ENCODE results near the gene SDCBP2. TPM values are rescaled to one million over a fixed set of nuclear protein-coding genes. Genes with fewer than 3 reads are reported as not detected.

SDCBP2 gene
- total and polyA plus RNA-seq, 10 of the 15 experiments (the other 5 are each of a cell fraction or from before 2014, with no cell fraction given), result 0.16 to 2.4 (median 1.1) TPM; not detected in 1

- 70% methylated on average over 16 of the region's 16 CpGs for WGBS (ENCODE audit: insufficient coverage, insufficient replicate concordance, low lambda C conversion rate, missing lambda C conversion rate)
- Histone ChIP-seq H3K36me3 (ENCODE audit: control insufficient read depth in 2 of 2, insufficient read depth in 2 of 2, low read length in 1 of 2) (no peaks in the 10 kb centered on the region), H3K79me2 (ENCODE audit: control insufficient read depth, insufficient read depth, low read length) (no peaks in the 10 kb centered on the region), H3K4me2 (ENCODE audit: control insufficient read depth, insufficient read depth) (no peak overlapping the region), H3K4me1 (ENCODE audit: control insufficient read depth, insufficient read depth, low read length) (peaks cover 4% of the 10 kb centered on the region; the same call in 1 of the 2 replicates), H3K9me3 (replicated peaks; ENCODE audit: control insufficient read depth, insufficient read depth, low read length) (no peaks in the 10 kb centered on the region), H3K9ac (ENCODE audit: control insufficient read depth, insufficient read depth, low read length) (no peak overlapping the region), H2AFZ (ENCODE audit: control insufficient read depth, low read depth, low read length) (no peak overlapping the region), H3K27ac (ENCODE audit: control insufficient read depth, insufficient read depth) (no peak overlapping the region), H3K27me3 (replicated peaks in 1 of 2; ENCODE audit: control insufficient read depth in 2 of 2, insufficient read depth in 2 of 2, low read length in 1 of 2) (no peaks in the 10 kb centered on the region), H3K4me3 (no peak overlapping the region), H4K20me1 (ENCODE audit: control insufficient read depth, insufficient read depth) (no peaks in the 10 kb centered on the region)
- BruUV-seq (replicated peaks), result no TSS peak
- DNase-seq (ENCODE audit: low read depth, low spot score) (no peak), ATAC-seq (no peak), FAIRE-seq (no peak)
- ChIA-PET SMC1A (ENCODE audit: uncharacterized antibody, unreplicated experiment) (interaction anchor here (0.5 to 1.9 kb wide), 8 partner anchors 12 to 220 kb away, joined by 3 to 13 read pairs (median 4); no protein-coding TSS in a partner anchor), RAD21 (ENCODE audit: unreplicated experiment) (interaction anchor here (1.0 to 2.5 kb wide), 4 partner anchors 79 to 154 kb away, joined by 4 to 14 read pairs (median 8); partner anchors contain the start of gene NSFL1C), POLR2A (no interaction called here), CTCF (interaction anchor here (0.6 to 2.7 kb wide), 12 partner anchors 9 to 196 kb away, joined by 3 to 55 read pairs (median 4); partner anchors contain the start of gene SDCBP2)
- in situ Hi-C loops (cut with MboI) (loop anchor here (5.0 kb wide), 1 partner anchor 124 kb away; no protein-coding TSS in a partner anchor), intact Hi-C loops (cut with micrococcal nuclease; ENCODE audit: unreplicated experiment) (loop anchor here (1.0 to 10.0 kb wide), 3 partner anchors 84 to 462 kb away; no protein-coding TSS in a partner anchor)
- TF ChIP-seq ZNF217 (IDR thresholded peaks at IDR 0.05) (no peak), POLR2AphosphoS5 (IDR thresholded peaks at IDR 0.05; ENCODE audit: low read length) (no peak), TAF1 (IDR thresholded peaks at IDR 0.05; ENCODE audit: borderline replicate concordance, low read depth, low read length) (no peak), MYC (IDR thresholded peaks at IDR 0.05; ENCODE audit: insufficient read depth, insufficient read length, insufficient replicate concordance, low read length, severe bottlenecking) (no peak), CBX3 (IDR thresholded peaks at IDR 0.05; ENCODE audit: borderline replicate concordance, low read depth) (no peak)
Measured at GRCh38 chr20:1312904-1313235, 16.1 kb downstream of the SDCBP2 start.

GRCh38 chr20:1312308-1312707 is 16.6 kb downstream of the SDCBP2 start:
- WGBS (ENCODE audit: insufficient coverage, insufficient replicate concordance, low lambda C conversion rate, missing lambda C conversion rate), result 70% methylated on average over 20 of the region's 20 CpGs
- ChIA-PET CTCF (interaction anchor here (0.9 to 2.7 kb wide), 9 partner anchors 17 to 197 kb away, joined by 3 to 55 read pairs (median 5); partner anchors contain the start of gene SDCBP2), POLR2A (no interaction called here), SMC1A (ENCODE audit: uncharacterized antibody, unreplicated experiment) (interaction anchor here (1.0 to 1.9 kb wide), 6 partner anchors 12 to 190 kb away, joined by 3 to 13 read pairs (median 6); no protein-coding TSS in a partner anchor), RAD21 (ENCODE audit: unreplicated experiment) (interaction anchor here (1.6 to 2.5 kb wide), 3 partner anchors 123 to 155 kb away, joined by 5 to 14 read pairs (median 10); partner anchors contain the start of gene NSFL1C)
- H2AFZ ChIP-seq (ENCODE audit: control insufficient read depth, low read depth, low read length), result no peak overlapping the region
- no peaks in the 10 kb centered on the region for H3K36me3 ChIP-seq (ENCODE audit: control insufficient read depth in 2 of 2, insufficient read depth in 2 of 2, low read length in 1 of 2)
- no peak for FAIRE-seq
- H3K27me3 ChIP-seq (replicated peaks in 1 of 2; ENCODE audit: control insufficient read depth in 2 of 2, insufficient read depth in 2 of 2, low read length in 1 of 2), result no peaks in the 10 kb centered on the region
- no peak for ATAC-seq
- no peak overlapping the region for H3K4me2 ChIP-seq (ENCODE audit: control insufficient read depth, insufficient read depth)
- BruUV-seq (replicated peaks), result no TSS peak
- DNase-seq (ENCODE audit: low read depth, low spot score), result no peak
- H4K20me1 ChIP-seq (ENCODE audit: control insufficient read depth, insufficient read depth), result no peaks in the 10 kb centered on the region
- intact Hi-C loops (cut with micrococcal nuclease; ENCODE audit: unreplicated experiment), result loop anchor here (5.0 to 10.0 kb wide), 2 partner anchors 85 to 462 kb away; no protein-coding TSS in a partner anchor
- H3K9me3 ChIP-seq (replicated peaks; ENCODE audit: control insufficient read depth, insufficient read depth, low read length), result no peaks in the 10 kb centered on the region
- no peak overlapping the region for H3K9ac ChIP-seq (ENCODE audit: control insufficient read depth, insufficient read depth, low read length)
- H3K4me3 ChIP-seq, result no peak overlapping the region
- H3K4me1 ChIP-seq (ENCODE audit: control insufficient read depth, insufficient read depth, low read length), result no peaks in the 10 kb centered on the region; the same call in 1 of the 2 replicates
- no peak overlapping the region for H3K27ac ChIP-seq (ENCODE audit: control insufficient read depth, insufficient read depth)
- in situ Hi-C loops (cut with MboI), result loop anchor here (5.0 kb wide), 1 partner anchor 125 kb away; no protein-coding TSS in a partner anchor
- H3K79me2 ChIP-seq (ENCODE audit: control insufficient read depth, insufficient read depth, low read length), result no peaks in the 10 kb centered on the region
- TF ChIP-seq ZBTB40 (IDR thresholded peaks at IDR 0.05; ENCODE audit: borderline replicate concordance), result no peak
- no peak for TF ChIP-seq MTA2 (IDR thresholded peaks at IDR 0.05; ENCODE audit: low read depth)
- no peak for TF ChIP-seq NFIC (IDR thresholded peaks at IDR 0.05; ENCODE audit: low read depth, low read length)
- TF ChIP-seq CEBPZ (IDR thresholded peaks at IDR 0.05; ENCODE audit: low read depth, low read length), result no peak

Measured in GM12878 (cell line).